Retina (tissue), 1 donor: Measurements from ENCODE around the gene CX3CR1.
A peak's percentile ranks its signal among the peaks of the same experiment; 100 is the strongest.
"Not testable (repeated sequence)": the region's sequence is repeated elsewhere in the genome, so short reads cannot be mapped to it uniquely, and the experiment has no call there.

ENCODE experiments used
- DNase-seq: peaks from one replicate; pipeline ENCODE4 v3.0.0-alpha.2; 2016

CX3CR1 gene, protein sequence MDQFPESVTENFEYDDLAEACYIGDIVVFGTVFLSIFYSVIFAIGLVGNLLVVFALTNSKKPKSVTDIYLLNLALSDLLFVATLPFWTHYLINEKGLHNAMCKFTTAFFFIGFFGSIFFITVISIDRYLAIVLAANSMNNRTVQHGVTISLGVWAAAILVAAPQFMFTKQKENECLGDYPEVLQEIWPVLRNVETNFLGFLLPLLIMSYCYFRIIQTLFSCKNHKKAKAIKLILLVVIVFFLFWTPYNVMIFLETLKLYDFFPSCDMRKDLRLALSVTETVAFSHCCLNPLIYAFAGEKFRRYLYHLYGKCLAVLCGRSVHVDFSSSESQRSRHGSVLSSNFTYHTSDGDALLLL

DNA sequence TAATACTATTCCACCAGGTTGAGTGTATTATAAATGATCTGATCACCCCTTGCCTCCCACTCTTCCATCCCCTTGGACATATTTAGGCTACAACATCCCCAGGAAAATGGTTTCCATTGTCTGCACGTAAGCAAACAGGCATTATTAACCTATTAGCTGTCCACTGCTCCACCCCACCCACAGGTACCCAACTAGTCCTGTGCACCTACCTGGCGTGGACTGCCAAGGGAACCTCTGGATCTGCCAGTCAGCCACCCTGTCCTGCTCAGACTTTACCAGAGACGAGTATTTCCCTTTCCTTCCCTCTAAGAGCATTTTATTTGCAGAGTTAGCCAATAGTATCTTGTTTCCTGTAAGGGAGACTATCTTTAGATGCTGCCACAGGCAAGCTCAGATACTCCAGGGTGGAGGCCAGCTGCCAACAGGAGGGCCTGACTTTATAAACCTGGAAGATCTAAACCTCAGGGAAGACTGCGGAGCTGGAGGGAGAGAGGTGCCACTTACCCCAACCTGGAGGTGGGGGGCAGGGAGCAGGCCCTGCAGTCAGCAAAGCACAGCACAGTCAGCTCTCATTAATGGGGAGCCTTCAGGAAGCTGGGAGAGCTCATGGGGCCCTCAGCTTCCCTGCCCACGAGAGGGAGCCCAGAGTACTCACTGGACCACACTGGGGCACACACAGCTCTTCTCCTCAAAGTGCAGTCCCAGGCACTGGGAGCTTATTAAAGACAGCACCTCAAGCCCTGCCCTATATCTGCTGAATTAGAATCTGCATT lies at the start of gene CX3CR1:
Gene CX3CR1 (minus strand): TSS at position 292 of the 773 bp plus-strand sequence. CDS start 13,527 bp downstream, outside the sequence.
- DNase-seq = no peak

DNA sequence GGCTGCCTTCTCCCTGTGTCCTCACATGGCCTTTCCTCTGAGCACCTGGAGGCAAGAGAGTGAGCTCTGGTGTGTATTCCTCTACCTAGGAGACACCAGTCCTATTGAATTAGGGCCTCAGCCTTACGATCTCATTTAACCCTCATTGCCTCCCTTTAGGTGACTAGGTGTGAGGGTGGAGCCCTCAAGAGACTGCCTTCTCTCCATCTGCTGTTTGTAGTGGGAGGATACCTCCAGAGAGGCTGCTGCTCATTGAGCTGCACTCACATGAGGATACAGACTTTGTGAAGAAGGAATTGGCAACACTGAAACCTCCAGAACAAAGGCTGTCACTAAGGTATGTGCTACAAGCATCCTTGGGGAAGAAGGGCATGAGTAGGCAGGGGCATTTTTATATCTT lies 49.7 kb upstream of the CX3CR1 start, which contains the start of gene CCR8:
Gene CCR8 (plus strand): TSS at position 217 of the 400 bp plus-strand sequence. CDS start 2,623 bp downstream, outside the sequence.
- no peak for DNase-seq

DNA sequence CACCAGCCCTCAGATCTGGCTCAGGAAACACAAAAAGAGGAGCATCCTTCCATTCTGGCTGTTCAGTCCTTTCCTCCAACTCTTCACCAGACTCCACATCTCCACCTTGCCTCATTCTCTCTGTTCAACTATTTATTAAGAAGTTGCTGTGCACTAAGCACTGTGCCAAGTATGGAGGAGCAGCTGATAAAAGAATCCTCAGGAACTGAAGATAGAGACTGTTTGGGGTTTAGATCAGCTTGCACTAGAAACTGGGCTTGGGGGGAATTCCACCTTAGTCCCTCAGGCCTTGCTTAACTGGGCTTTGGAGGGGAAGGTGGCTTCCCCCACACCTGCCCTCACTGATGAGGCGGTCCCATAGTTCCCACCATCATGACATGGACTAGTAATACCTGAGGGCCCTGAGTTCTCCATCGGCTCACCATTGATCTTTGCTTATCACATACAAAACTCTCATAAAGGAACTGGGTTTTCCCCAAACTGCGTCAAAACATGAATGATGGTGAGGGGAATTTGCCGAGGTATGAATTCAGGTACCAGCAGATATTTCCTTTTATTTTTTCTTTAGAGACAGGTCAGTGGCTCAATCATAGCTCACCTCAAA lies 48.0 kb upstream of the CX3CR1 start:
- no peak for DNase-seq

DNA sequence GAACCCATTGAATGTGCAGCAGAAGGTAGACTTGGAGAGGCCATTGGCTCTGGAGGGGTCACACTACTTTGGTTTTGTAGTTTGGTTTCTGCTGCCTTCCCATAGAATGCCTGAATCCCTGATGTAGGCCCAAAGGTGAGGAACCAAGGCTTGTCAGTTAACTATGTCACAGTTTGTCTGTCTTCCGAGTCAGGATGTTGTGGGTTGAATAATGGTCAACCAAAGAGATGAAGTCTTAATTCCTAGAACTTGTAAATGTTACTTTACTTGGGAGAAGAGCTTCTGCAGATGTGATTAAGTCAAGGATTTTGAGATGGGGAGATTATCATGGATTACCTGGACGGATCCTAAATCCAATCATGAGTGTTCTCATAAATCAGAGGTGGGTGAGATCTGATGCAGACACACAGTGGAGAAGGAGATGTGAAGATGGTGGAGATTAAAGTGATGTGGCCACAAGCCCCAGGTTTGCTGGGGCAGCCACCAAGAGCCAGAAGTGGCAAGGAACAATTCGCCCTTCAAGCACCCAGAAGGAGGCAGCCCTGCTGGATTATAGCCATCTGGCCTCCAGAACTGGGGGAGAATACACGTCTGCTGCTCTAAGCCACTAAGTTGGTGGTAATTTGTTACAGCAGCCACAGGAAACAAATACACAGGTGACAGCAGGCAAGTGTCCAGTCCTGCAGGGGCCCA lies 47.4 kb upstream of the CX3CR1 start:
- no peak for DNase-seq

DNA sequence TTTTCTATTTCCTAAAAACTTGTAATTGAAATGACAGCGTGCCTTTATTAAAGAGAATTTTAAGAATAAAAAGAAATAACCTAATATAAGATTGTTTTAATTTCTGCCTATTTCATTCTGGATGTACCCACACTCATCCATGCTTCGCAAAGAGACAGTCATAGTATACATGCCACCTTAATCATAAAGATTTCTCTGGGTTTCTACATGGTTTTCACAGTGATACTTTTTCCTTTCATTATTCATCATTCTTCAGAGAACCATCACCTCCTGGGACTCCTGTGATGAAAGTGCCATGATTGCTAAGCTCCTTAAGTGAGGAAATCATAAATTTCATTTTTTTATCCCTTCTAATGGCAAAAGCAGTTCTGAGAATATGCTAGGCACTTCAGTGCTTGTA lies 45.4 kb upstream of the CX3CR1 start:
- no peak for DNase-seq

DNA sequence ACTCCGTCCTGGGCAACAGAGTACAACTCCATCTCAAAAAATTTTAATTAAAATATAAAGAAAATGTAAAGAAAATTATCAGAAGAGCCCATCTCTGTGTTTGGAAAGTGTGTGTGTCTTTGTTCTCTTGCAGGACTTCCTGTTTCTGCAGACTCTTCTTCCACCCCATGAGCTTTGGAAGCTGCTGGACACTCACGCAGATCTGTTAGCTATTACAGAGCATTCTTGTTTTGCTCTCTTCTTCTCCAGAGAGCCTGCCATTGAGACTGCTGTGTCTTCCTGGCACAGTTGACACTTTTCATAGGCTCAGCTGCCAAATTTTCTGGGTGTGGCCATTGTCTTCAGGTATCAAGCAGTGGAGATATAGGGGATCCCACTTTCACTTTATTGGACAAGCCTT lies 43.7 kb upstream of the CX3CR1 start:
- DNase-seq = no peak

DNA sequence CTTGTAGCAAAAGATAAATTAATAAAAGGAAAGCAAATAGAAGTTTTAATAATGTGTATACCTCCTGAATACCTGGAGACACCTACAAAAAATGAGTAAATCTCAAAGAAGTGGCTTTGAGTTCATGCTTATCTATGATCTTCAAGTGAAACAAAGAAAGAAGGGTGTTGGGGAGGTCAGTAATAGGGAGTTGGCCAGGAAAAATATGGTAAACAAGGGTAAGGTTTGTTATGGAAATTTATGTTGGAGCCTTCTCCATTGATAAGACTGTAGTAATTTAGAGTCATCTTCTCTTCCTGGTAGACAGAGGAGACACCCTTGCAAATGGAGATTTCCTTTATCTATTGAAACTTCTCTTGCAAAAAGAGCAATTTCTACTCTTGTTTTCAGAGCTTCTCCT lies 43.1 kb upstream of the CX3CR1 start:
- no peak for DNase-seq

DNA sequence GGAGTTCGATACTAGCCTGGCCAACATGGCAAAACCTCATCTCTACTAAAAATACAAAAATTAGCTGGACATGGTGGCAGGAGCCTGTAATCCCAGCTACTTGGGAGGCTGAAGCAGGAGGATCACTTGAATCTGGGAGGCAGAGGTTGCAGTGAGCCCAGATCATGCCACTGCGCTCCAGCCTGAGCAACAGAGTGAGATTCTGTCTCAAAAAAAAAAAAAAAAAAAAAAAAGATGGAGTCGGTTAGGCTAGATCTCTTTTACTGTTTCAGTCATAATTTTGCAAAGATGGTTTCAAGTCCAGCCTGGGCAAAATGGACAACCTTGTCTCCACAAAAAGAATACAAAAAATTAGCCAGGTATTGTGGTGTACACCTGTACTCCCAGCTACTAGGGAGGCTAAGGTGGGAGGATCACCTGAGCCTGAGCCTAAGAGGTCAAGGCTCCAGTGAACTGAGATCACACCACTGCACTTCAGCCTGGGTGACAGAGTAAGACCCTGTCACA lies 42.4 kb upstream of the CX3CR1 start:
- not testable (repeated sequence) for DNase-seq

DNA sequence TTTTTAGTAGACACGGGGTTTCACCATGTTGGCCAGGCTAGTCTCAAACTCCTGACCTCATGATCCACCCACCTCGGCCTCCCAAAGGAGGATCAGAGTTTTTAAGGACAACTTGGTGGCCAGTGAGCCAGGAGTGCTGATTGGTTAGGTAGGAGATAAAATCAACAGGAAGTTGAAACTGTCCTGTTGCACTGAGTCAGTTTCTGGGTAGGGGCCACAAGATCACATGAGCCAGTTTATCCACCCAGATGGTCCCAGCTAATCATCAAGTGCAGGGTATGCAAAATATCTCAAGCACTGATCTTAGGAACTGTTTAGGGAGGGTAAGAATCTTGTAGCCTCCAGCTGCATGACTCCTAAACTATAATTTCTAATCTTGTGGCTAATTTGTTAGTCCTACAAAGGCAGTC lies 41.7 kb upstream of the CX3CR1 start:
- DNase-seq = not testable (repeated sequence)

DNA sequence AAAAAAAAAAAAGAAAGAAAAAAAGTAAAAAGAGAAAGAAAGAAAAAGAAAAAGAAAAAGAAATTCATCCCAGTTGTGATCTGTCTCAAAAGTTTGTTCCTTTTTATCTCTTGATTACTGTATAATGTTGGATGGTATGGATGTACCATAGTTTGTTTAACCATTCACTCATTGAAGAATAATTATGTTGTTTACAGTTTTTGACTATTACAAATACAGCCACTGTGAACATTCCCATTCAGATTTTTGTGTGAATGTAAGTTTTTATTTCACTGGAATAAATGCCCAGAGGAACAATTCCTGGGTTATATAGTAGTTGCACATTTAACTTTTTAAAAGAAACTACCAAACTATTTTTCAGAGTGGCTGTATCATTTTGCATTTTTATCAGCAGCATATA lies 39.4 kb upstream of the CX3CR1 start:
- no peak for DNase-seq

DNA sequence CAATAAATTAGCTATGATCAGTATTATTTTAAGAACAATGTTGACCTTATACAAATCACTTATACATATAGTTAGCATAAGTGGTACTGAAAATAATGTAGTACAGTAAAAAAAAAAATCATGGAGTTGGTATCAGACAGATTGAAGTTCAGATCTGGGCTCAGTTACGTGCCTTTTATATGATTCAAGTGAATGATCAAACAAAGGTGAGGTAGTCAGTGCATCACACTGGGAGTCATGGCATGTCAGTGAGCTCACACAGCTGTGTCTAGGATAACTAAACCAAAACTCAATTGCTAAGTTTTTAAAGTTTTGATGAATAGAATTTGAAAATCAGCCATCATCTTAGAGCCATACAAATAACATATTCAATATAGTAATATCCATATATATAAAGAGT lies 38.5 kb upstream of the CX3CR1 start:
- DNase-seq = no peak

DNA sequence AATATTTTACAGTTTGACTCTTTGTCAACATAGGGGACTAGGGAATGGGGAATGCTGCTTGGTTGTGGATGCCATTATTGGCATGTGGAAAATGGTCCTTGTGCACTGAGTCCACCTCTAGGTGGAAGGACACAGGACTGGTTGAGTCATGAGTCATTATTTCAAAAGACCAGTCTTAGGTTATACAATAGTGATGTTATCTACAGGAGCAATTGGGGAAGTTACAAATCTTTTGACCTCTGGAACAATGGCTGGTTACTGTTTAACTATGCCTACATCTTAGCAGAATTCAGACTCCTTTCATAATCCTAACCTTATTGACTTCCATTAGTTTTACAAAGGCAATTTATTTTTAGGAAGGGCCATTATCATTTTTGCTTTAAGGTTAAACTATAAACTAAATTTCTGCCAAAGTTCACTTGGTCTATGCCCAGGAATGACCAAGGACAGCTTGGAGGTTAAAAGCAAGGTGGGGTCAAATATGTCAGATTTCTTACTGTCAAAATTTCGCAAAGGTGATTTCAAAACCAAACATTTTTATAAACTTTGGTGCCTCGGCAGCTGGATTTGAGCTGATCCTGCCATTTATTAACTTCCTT lies 37.8 kb upstream of the CX3CR1 start:
- no peak for DNase-seq

DNA sequence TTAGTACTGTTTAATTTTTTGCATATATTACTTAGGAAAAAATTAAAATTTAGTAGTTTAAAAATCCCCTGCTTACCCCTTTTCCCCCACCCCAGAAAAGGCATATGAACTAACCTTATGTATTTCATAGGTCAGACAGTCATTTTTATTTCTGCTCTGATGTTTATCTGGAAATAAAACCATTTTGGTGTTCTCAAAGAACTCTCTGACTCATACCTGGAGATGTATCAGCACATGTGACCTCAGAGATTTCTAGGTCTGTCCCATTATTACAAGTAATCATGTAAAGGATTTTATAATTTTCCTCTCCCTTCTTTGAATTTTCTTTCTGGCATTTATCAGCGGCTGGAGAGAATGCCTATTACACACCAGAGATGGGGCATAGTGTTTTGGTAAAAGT lies 35.6 kb upstream of the CX3CR1 start:
- no peak for DNase-seq

DNA sequence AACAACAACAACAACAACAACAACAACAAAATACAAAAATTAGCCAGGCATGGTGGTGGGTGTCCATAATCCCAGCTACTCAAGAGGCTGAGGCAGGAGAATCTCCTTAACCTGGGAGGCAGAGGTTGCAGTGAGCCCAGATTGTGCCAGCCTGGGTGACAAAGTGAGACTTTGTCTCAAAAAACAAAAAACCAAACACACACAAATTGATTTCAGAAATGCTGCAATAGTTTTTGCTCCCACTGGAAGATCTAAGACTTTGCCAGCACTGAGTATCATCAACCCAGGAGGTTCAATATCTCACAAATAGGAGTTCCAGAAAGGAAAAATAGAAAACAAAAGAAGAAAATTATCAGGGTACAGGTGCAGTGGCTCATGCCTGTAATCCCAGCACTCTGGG lies 33.5 kb upstream of the CX3CR1 start:
- DNase-seq = no peak

DNA sequence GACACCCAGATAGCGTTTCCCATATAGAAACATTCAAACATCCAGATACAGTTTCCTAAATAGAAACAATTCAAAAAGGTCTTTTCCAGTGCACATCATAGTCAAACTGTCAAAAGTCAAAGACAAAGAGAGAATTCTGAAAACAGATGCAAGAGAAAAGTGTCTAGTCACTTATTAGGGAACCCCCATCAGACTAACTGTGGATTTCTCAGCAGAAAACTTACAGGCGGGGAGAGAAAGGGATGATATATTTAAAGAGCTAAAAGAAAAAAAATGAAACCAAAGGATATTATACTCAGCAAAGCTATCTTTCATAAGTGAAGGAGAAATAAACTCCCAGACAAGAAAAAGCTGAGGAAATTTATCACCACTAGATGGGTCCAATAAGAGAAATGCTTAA lies 22.3 kb upstream of the CX3CR1 start:
- no peak for DNase-seq

DNA sequence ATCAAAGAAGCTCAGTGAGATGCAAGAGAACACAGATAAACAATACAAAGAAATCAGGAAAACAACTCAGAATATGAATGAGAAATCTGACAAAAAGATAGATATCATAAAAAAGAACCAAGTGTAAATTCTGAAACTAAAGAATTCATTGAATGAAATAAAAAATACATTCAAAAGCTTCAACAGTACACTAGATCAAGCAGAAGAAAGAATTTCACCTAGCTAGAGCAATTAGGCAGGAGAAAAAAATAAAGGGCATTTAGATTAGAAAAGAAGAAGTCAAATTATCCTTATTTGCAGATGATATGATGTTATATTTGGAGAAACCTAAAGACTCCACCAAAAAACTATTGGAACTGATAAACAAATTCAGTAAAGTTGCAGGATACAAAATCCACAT lies 19.4 kb upstream of the CX3CR1 start:
- no peak for DNase-seq

DNA sequence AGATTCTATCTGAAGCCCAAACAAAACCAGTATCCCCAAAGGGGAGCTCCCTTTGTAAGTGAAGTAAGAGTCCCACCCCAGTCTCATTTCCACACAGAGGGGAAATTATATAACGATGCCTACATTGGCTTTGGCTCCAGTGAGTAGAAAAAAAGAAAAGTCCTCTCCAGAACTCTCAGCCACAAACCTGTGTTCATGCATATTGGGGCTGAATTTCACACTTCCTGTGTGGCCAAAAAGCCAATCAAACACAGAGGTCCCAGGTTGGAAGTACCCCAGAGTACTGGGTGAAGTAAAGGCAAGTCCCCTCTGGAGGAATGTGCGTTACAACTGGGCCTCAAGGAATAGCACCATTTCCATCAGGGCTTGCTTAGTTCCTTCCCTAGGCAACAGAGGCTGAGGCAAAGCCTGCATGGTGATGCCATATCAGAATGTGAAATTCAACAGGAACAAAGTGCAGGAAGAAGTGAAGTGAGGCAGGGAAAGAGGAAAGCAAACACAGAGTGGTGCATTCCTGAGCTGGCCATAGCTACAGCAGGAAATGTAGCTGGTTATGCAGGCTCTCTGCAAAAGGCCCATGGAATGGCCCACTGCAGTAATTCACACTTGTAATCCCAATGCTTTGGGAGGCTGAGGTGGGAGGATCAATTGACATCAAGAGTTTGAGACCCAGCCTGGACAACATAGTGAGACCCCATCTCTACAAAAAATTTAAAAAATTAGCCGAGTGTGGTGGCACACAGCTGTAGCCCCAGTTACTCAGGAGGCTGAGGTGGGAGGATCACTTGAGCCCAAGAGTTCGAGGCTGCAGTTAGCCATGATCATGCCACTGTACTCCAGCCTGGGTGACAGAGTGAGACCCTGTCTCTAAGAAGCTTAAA lies 16.6 kb upstream of the CX3CR1 start:
- DNase-seq = no peak

DNA sequence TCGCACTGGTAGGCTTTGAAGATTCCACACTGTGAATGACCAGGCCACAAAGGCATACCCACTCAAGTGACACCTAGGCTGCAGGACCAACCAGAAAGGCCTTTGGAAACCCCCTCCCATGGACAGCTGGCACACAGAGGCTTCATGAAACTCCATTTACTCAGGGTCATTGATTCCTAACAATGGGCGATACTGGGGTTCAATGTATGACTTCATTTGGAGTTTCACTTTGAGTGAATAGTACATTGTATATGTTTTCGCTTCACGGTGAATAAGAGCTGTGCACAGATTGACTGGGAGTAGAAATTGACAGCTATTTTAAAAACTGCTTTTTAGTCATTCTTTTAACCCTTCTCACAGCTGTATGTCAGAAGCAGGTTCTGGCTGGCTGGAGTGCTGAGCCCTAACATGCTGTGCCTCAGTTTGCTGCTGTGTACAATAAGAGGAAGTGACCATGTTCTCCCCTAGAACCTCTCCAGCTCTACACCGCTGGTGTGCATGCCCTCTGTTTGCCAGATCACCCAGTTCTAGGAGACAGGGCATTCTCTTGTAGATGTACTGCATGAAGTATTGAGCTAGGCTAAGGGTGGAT lies 15.4 kb upstream of the CX3CR1 start:
- peak; percentile 21 for DNase-seq

DNA sequence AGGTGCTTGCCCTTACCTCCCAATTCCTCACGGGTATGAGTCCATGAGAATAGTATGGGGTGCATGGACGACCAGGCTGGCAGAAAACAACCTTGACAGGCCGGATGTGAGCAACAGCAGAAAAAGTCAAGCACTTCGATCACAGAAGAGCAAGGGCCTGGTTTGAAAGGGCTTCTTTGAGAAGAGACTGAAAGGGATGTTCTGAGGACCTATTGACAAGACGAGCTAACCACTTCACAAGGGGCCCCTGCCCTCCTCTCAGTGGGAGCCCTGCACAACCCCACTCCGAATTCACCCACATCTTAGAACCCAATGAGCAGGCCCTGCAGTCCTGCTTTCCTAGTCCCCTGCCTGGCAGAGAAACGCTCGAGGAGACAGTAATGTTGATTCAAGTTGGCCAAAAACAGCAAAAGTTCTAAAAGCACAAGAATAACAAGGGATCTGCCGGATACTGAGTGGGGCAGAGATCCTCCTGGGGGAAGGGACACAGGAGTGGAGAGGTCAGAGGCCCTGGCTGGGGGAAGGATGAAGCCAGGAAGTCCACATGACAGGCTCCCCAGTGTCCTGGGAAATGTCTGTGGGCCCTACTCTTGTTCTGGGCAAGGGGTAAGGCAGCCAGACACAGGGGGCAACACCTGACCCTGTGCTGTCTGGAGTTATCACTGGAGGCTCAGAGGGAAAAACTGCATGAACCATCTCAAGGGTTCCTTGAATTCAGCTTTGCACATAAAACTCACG lies 14.8 kb upstream of the CX3CR1 start:
- DNase-seq = no peak

DNA sequence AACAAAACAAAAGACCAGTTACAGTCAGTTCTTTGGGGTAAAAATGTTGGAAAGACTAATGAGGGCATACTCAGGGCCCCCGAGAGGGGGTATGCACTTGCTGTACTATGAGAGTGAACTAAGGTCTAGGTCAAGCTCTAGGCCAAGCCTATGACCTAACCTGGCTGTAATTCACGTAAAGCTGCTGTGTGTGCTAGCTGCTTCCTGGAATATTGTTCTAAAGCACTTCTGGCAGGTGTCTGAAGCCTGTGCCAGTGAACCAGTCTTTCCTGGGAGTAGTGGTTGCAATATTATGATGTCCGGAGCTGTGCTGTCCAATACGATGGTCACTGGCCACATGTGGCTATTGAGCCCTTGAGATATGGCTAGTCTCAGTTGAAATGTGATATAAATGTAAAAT lies 13.1 kb upstream of the CX3CR1 start:
- no peak for DNase-seq
